GM13977 (cell line): ENCODE measurements around the gene ME3.

ENCODE experiments used
- DNase-seq: peaks from one replicate; pipeline ENCODE4 v3.0.0; 2012; ENCODE audit warnings: low spot score
- CTCF ChIP-seq: IDR thresholded peaks from 2 replicates; pipeline ENCODE4 v1.5.1; 2012; ENCODE audit warnings: mild to moderate bottlenecking, control low read depth; ENCODE audit not compliant: insufficient read depth; ENCODE audit errors: extremely low read depth, missing control alignments
- in situ Hi-C: fragments of 300-500 bp; cut with MboI; formaldehyde crosslinking; loops from one replicate; pipeline ENCODE4 v1.12.0; 2022; ENCODE audit warnings: low sequenced_read_pairs, low pct_unique_long_range_greater_than_20kb, mixed read lengths, inconsistent platforms; ENCODE audit not compliant: unreplicated experiment

Gene ME3

GRCh38 chr11:86589856-86590589 lies 82.4 kb downstream of the ME3 start:
- DNase-seq = no peak
- in situ Hi-C loops = no loop called here
- no peak for TF ChIP-seq CTCF

GRCh38 chr11:86589204-86589603 lies 83.2 kb downstream of the ME3 start:
- TF ChIP-seq CTCF = no peak
- no peak for DNase-seq
- in situ Hi-C loops = no loop called here

GRCh38 chr11:86588566-86589090 lies 83.8 kb downstream of the ME3 start:
- no peak for DNase-seq
- in situ Hi-C loops = no loop called here
- no peak for TF ChIP-seq CTCF

- no peak for DNase-seq
These were observed 84.9 kb downstream of the ME3 start for GRCh38 chr11:86587264-86588193.

GRCh38 chr11:86586307-86586706 lies 86.1 kb downstream of the ME3 start:
- TF ChIP-seq CTCF = no peak
- in situ Hi-C loops = no loop called here
- no peak for DNase-seq

More at GRCh38 chr11:86587264-86588193, 84.9 kb downstream of the ME3 start:
- TF ChIP-seq CTCF = no peak
- in situ Hi-C loops = no loop called here

GRCh38 chr11:86582898-86583297 lies 89.5 kb downstream of the ME3 start:
- no peak for DNase-seq
- in situ Hi-C loops = no loop called here
- TF ChIP-seq CTCF = no peak
